ENCODE data around the gene LRPAP1.
"Not testable (repeated sequence)": the region's sequence is repeated elsewhere in the genome, so short reads cannot be mapped to it uniquely, and the experiment has no call there.

- TF ChIP-seq CTCF (IDR thresholded peaks at IDR 0.05); POLR2A (IDR thresholded peaks at IDR 0.05); POLR2AphosphoS5 (IDR thresholded peaks at IDR 0.05; ENCODE audit: insufficient read depth in 1 of 2, low read depth in 1 of 2): not testable (repeated sequence)
These were observed 24.9 kb upstream of the LRPAP1 start for GRCh38 chr4:3557088-3557492.

Measured in vagina (tissue), 2 donors.